ENCODE measurements around the gene MEGF6. TPM values are rescaled to one million over a fixed set of nuclear protein-coding genes. Genes with fewer than 3 reads are reported as not detected.

The MEGF6 gene
- total RNA-seq, 4 donors from 2014 or later, result 66.7 to 120 (median 74.5) TPM

DNA sequence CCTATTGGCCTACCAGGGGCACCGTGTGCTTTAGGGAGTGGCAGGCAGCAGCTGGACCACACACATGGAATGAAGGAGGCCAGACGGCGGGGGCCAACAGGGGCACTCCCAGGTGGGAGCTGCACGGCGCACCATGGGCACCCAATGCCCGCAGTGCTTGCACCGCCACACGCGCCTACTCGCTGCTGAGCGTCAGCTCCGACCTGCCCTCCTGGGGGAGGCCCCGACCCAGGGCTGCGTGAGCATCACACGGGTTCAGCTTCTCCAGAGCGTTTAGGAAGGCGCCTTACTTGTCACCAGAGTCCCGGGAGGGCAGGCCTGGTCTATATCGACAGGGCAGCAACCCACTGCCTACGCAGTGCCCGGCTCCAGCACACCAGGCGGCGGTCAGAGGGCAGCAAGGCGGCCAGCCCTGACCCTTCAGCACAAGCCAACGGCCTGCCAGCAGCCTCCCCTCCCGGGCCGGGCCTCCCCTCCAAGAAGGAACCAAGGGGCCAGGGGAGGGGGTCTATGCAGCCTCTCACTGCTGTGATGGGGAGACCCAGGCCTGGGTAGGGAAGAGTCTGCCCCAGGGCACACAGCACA lies 91.9 kb downstream of the MEGF6 start:
- Histone ChIP-seq H3K36me3 (peaks cover 36% of the 10 kb centered on the region), H3K27ac (no peak overlapping the region), H3K9me3 (no peaks in the 10 kb centered on the region), H3K27me3 (no peaks in the 10 kb centered on the region), H3K4me3 (no peak overlapping the region), H3K4me1 (peaks cover 35% of the 10 kb centered on the region)
- no peak for DNase-seq (ENCODE audit: low spot score in 2 of 2)
- WGBS, result 88% methylated on average over 10 of the region's 27 CpGs
- TF ChIP-seq EP300 (IDR thresholded peaks at IDR 0.05), result no peak
- TF ChIP-seq POLR2AphosphoS5 (IDR thresholded peaks at IDR 0.05), result no peak
- TF ChIP-seq, protein P1, sequence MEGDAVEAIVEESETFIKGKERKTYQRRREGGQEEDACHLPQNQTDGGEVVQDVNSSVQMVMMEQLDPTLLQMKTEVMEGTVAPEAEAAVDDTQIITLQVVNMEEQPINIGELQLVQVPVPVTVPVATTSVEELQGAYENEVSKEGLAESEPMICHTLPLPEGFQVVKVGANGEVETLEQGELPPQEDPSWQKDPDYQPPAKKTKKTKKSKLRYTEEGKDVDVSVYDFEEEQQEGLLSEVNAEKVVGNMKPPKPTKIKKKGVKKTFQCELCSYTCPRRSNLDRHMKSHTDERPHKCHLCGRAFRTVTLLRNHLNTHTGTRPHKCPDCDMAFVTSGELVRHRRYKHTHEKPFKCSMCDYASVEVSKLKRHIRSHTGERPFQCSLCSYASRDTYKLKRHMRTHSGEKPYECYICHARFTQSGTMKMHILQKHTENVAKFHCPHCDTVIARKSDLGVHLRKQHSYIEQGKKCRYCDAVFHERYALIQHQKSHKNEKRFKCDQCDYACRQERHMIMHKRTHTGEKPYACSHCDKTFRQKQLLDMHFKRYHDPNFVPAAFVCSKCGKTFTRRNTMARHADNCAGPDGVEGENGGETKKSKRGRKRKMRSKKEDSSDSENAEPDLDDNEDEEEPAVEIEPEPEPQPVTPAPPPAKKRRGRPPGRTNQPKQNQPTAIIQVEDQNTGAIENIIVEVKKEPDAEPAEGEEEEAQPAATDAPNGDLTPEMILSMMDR (IDR thresholded peaks at IDR 0.05), result no peak
- no peak for TF ChIP-seq POLR2A (IDR thresholded peaks at IDR 0.05)

DNA sequence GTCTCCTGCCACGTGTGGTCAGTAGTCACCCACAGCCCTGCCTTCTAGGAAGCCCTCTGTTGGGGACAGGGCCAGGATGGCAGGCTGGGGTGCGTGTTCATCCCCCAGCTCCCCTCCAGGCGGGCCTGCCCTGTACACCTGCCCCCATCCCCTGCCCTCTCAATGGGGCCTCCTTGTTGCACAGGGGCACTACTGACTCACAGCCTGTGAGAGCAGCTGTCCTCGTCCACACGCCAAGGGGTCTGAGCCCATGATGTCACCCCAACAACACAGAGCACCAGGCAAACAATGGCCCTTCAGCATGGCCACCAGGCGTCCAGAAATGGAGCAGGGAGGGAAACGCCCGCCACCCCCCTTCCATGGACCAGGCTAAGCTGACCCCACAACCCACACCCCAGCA lies 92.6 kb downstream of the MEGF6 start:
- TF ChIP-seq POLR2A (IDR thresholded peaks at IDR 0.05) (no peak), POLR2AphosphoS5 (IDR thresholded peaks at IDR 0.05) (no peak), EP300 (IDR thresholded peaks at IDR 0.05) (no peak)
- TF ChIP-seq, protein P1 (IDR thresholded peaks at IDR 0.05), result no peak
- Histone ChIP-seq H3K27me3 (no peaks in the 10 kb centered on the region), H3K4me1 (peaks cover 29% of the 10 kb centered on the region), H3K9me3 (no peaks in the 10 kb centered on the region), H3K27ac (no peak overlapping the region), H3K36me3 (peaks cover 39% of the 10 kb centered on the region), H3K4me3 (no peak overlapping the region)
- no CpG with 5 or more reads among the region's 8 CpGs for WGBS
- DNase-seq (ENCODE audit: low spot score in 2 of 2), result no peak

DNA sequence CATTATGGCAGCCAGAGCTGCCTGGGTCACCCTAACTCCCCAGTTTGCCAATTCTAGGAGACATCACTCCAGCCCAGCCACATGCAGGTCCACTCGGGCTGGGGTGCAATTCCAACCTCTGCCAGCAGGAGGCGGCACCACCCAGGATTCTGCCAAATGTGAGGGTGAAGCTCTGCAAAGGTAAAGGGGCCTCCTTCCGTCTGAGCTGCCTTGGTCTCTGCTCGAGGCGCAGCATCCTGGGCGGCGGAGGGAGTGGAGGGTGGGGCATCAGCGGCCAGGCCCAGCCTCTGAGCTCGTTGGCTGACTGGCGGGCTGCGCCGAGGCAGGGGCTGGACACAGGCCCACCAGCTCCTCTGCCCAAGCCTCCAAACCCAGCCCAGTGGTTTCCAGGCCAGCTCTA lies 93.1 kb downstream of the MEGF6 start:
- Histone ChIP-seq H3K9me3 (no peaks in the 10 kb centered on the region), H3K36me3 (peaks cover 39% of the 10 kb centered on the region), H3K27me3 (no peaks in the 10 kb centered on the region), H3K4me1 (peaks cover 24% of the 10 kb centered on the region), H3K27ac (no peak overlapping the region), H3K4me3 (no peak overlapping the region)
- DNase-seq (ENCODE audit: low spot score in 2 of 2), result no peak
- 60% methylated on average over 1 of the region's 12 CpGs for WGBS
- TF ChIP-seq EP300 (IDR thresholded peaks at IDR 0.05) (no peak), POLR2AphosphoS5 (IDR thresholded peaks at IDR 0.05) (no peak), POLR2A (IDR thresholded peaks at IDR 0.05) (no peak)
- TF ChIP-seq, protein P1 (IDR thresholded peaks at IDR 0.05), result peak; percentile 36 to 73

DNA sequence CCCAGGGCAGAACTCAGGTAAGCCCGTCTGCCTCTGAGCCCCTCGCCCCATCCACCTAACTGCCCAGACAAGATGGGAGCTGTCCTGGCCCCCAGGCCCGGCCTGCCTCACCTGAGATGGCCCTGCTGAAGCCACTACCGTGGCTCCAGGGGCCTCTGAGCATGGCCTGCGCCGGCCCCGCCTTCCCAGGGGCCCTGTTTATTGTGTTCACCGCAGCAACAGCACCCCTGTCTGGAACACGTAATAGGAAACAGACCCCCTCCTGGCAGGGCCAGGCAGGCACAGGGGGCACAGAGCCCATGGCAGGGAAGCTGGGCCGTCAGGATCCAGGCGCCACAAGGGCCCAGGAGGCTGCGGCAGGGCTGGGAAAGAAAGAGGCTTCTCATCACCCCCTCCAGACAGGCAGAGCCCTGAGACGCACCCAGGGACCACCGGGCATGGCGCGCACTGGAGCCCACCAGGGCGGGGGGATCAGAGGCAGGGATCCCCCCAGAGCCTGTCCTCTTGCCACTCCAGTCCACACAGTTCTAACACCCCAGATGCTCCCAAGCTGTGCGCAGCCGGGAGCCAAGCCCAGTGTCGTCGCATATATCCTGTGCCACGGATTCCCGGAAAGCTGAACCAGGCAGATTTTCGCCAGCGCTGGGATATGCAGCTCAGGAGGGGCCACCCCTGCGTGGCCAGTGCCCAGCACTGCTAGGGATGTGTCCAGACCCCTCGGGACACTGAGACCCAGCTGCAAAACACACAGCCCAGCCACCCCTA lies 94.2 kb downstream of the MEGF6 start:
- WGBS, result 59% methylated on average over 15 of the region's 27 CpGs
- no peaks in the 10 kb centered on the region for H3K9me3 ChIP-seq
- peaks cover 43% of the 10 kb centered on the region for H3K36me3 ChIP-seq
- H3K27ac ChIP-seq, result peak overlapping the region; percentile 40
- DNase-seq (ENCODE audit: low spot score in 2 of 2), result no peak
- peaks cover 21% of the 10 kb centered on the region for H3K4me1 ChIP-seq
- H3K4me3 ChIP-seq, result no peak overlapping the region
- H3K27me3 ChIP-seq, result no peaks in the 10 kb centered on the region
- TF ChIP-seq POLR2A (IDR thresholded peaks at IDR 0.05) (no peak), POLR2AphosphoS5 (IDR thresholded peaks at IDR 0.05) (no peak), EP300 (IDR thresholded peaks at IDR 0.05) (no peak)
- TF ChIP-seq, protein P1 (IDR thresholded peaks at IDR 0.05), result no peak

DNA sequence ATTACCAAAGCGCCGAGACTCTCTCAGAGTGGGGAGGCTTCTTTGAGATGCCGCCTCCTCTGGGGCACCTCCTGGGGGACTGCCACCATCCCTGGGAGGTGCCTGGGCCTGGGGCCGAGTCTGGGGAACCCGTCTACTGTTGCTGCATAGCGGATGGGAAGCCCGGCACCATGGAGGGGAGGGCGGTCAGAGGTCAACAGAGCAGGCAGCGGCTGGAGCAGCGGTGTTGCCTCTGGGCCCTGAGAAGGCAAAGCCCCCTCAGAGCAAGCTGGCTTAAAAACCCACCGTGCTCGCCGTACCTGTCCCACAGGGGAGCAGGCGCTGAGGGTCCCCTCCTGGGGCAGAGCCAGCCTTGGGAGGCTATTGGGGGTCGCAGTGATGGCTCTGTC lies 94.8 kb downstream of the MEGF6 start:
- 63% methylated on average over 8 of the region's 15 CpGs for WGBS
- no peak for TF ChIP-seq POLR2AphosphoS5 (IDR thresholded peaks at IDR 0.05)
- no peak for TF ChIP-seq POLR2A (IDR thresholded peaks at IDR 0.05)
- TF ChIP-seq EP300 (IDR thresholded peaks at IDR 0.05), result no peak
- TF ChIP-seq, protein P1 (IDR thresholded peaks at IDR 0.05), result no peak
- Histone ChIP-seq H3K4me3 (no peak overlapping the region), H3K36me3 (peaks cover 47% of the 10 kb centered on the region), H3K9me3 (no peaks in the 10 kb centered on the region), H3K27ac (peak overlapping the region; percentile 40), H3K4me1 (peaks cover 21% of the 10 kb centered on the region), H3K27me3 (no peaks in the 10 kb centered on the region)
- DNase-seq (ENCODE audit: low spot score in 2 of 2), result no peak

Data from suprapubic skin (tissue), 4 donors.